Measurements from ENCODE around the gene FAM114A1.

DNA sequence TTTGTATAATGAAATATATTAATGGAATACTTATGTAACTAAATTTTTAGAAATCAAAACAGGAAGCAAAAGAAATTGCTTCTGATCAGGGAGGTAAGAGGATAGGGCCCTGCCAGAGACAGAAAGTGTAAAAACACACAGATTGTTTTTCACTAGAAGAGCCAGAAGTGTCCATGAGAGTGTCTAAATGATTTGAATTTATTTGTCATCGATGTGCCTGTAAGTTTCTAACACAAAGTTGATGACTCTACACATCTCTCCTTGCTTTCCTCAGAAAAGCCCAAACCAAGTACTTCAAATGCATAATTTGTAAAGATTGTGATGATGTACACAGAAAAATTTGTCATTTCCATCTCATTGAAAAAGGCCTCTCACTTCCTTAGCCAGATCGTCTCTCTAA lies 84.0 kb downstream of the FAM114A1 start:
- TF ChIP-seq, protein P1, sequence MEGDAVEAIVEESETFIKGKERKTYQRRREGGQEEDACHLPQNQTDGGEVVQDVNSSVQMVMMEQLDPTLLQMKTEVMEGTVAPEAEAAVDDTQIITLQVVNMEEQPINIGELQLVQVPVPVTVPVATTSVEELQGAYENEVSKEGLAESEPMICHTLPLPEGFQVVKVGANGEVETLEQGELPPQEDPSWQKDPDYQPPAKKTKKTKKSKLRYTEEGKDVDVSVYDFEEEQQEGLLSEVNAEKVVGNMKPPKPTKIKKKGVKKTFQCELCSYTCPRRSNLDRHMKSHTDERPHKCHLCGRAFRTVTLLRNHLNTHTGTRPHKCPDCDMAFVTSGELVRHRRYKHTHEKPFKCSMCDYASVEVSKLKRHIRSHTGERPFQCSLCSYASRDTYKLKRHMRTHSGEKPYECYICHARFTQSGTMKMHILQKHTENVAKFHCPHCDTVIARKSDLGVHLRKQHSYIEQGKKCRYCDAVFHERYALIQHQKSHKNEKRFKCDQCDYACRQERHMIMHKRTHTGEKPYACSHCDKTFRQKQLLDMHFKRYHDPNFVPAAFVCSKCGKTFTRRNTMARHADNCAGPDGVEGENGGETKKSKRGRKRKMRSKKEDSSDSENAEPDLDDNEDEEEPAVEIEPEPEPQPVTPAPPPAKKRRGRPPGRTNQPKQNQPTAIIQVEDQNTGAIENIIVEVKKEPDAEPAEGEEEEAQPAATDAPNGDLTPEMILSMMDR (IDR thresholded peaks at IDR 0.05) = no peak
- no peak for TF ChIP-seq ZFX (IDR thresholded peaks at IDR 0.05; ENCODE audit: borderline replicate concordance)
